ENCODE data around the gene TUBB2A. TPM values are rescaled to one million over a fixed set of nuclear protein-coding genes. Genes with fewer than 3 reads are reported as not detected.

The TUBB2A gene
- total and polyA plus RNA-seq, 2 of the 13 experiments (the other 11 are each of a cell fraction or from before 2014, with no cell fraction given): 35.3 to 106 TPM

- TF ChIP-seq ZSCAN21 (CRISPR knock-in tag; IDR thresholded peaks at IDR 0.05; ENCODE audit: borderline replicate concordance): peak; percentile 96
- TF ChIP-seq KMT2A (CRISPR knock-in tag; IDR thresholded peaks at IDR 0.05): peak; percentile 66
- TF ChIP-seq KAT2B (IDR thresholded peaks at IDR 0.05; ENCODE audit: borderline replicate concordance, low read depth, low read length): no peak
- 0 out of 2 replicates have a peak, but pooled peaks have one; percentile 48 for TF ChIP-seq MAFG (CRISPR knock-in tag; IDR thresholded peaks at IDR 0.05)
- no peak for TF ChIP-seq ZNF20 (CRISPR knock-in tag; IDR thresholded peaks at IDR 0.05)
- TF ChIP-seq MTA3 (CRISPR knock-in tag; IDR thresholded peaks at IDR 0.05): no peak
- TF ChIP-seq, protein P1, sequence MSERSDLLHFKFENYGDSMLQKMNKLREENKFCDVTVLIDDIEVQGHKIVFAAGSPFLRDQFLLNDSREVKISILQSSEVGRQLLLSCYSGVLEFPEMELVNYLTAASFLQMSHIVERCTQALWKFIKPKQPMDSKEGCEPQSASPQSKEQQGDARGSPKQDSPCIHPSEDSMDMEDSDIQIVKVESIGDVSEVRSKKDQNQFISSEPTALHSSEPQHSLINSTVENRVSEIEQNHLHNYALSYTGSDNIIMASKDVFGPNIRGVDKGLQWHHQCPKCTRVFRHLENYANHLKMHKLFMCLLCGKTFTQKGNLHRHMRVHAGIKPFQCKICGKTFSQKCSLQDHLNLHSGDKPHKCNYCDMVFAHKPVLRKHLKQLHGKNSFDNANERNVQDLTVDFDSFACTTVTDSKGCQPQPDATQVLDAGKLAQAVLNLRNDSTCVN (CRISPR knock-in tag; IDR thresholded peaks at IDR 0.05; ENCODE audit: borderline replicate concordance): peak; percentile 87
- TF ChIP-seq ZNF577 (CRISPR knock-in tag; IDR thresholded peaks at IDR 0.05; ENCODE audit: borderline replicate concordance, low read depth): no peak
- TF ChIP-seq, protein P2, sequence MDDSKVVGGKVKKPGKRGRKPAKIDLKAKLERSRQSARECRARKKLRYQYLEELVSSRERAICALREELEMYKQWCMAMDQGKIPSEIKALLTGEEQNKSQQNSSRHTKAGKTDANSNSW (CRISPR knock-in tag; IDR thresholded peaks at IDR 0.05; ENCODE audit: borderline replicate concordance): peak; percentile 97
- TF ChIP-seq ERF (CRISPR knock-in tag; IDR thresholded peaks at IDR 0.05): peak; percentile 95
- TF ChIP-seq HMG20A (CRISPR knock-in tag; IDR thresholded peaks at IDR 0.05; ENCODE audit: borderline replicate concordance): peak; percentile 58; the same call in 1 of the 2 replicates
- TF ChIP-seq, protein P3, sequence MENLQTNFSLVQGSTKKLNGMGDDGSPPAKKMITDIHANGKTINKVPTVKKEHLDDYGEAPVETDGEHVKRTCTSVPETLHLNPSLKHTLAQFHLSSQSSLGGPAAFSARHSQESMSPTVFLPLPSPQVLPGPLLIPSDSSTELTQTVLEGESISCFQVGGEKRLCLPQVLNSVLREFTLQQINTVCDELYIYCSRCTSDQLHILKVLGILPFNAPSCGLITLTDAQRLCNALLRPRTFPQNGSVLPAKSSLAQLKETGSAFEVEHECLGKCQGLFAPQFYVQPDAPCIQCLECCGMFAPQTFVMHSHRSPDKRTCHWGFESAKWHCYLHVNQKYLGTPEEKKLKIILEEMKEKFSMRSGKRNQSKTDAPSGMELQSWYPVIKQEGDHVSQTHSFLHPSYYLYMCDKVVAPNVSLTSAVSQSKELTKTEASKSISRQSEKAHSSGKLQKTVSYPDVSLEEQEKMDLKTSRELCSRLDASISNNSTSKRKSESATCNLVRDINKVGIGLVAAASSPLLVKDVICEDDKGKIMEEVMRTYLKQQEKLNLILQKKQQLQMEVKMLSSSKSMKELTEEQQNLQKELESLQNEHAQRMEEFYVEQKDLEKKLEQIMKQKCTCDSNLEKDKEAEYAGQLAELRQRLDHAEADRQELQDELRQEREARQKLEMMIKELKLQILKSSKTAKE (CRISPR knock-in tag; IDR thresholded peaks at IDR 0.05; ENCODE audit: borderline replicate concordance): peak; percentile 66
- no peak for TF ChIP-seq ATAD3A (CRISPR knock-in tag; IDR thresholded peaks at IDR 0.05)
- TF ChIP-seq ZNF839 (CRISPR knock-in tag; IDR thresholded peaks at IDR 0.05; ENCODE audit: borderline replicate concordance): no peak
- no peak for TF ChIP-seq GLMP (CRISPR knock-in tag; IDR thresholded peaks at IDR 0.05; ENCODE audit: borderline replicate concordance)
- TF ChIP-seq SNRNP70 (IDR thresholded peaks at IDR 0.05; ENCODE audit: low read depth, low read length): no peak
- peak; percentile 58 for TF ChIP-seq FOXK1 (CRISPR knock-in tag; IDR thresholded peaks at IDR 0.05; ENCODE audit: borderline replicate concordance, low read depth)
- TF ChIP-seq NCOA5 (CRISPR knock-in tag; IDR thresholded peaks at IDR 0.05): no peak
- no peak; the same call in 1 of the 2 replicates for TF ChIP-seq JUND (CRISPR knock-in tag; IDR thresholded peaks at IDR 0.05)
- TF ChIP-seq NFE2L2 (IDR thresholded peaks at IDR 0.05; ENCODE audit: low read length): no peak
- TF ChIP-seq, protein P4, sequence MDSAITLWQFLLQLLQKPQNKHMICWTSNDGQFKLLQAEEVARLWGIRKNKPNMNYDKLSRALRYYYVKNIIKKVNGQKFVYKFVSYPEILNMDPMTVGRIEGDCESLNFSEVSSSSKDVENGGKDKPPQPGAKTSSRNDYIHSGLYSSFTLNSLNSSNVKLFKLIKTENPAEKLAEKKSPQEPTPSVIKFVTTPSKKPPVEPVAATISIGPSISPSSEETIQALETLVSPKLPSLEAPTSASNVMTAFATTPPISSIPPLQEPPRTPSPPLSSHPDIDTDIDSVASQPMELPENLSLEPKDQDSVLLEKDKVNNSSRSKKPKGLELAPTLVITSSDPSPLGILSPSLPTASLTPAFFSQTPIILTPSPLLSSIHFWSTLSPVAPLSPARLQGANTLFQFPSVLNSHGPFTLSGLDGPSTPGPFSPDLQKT (CRISPR knock-in tag; IDR thresholded peaks at IDR 0.05; ENCODE audit: borderline replicate concordance): no peak
- TF ChIP-seq HNRNPUL1 (IDR thresholded peaks at IDR 0.05; ENCODE audit: low read depth, low read length): peak; percentile 65
- TF ChIP-seq ZNF788 (CRISPR knock-in tag; IDR thresholded peaks at IDR 0.05; ENCODE audit: borderline replicate concordance): peak; percentile 88
Observed at GRCh38 chr6:3118353-3119039, 38.8 kb downstream of the TUBB2A start, which contains the start of gene BPHL (continued).

Data from HepG2 (cell line).